CD1c-positive myeloid dendritic cell (primary cell): ENCODE data around the gene TBX21.

Experiments
- DNase-seq: peaks from one replicate; pipeline ENCODE4 v3.0.0-alpha.2; 2016; ENCODE audit errors: extremely low spot score

Gene TBX21

GRCh38 chr17:47714773-47715396 lies 18.2 kb upstream of the TBX21 start:
- no peak for DNase-seq

- DNase-seq = no peak
Observed at GRCh38 chr17:47715669-47716325, 17.2 kb upstream of the TBX21 start.

GRCh38 chr17:47716375-47716774 lies 16.7 kb upstream of the TBX21 start:
- no peak for DNase-seq

- DNase-seq = no peak
Observed at GRCh38 chr17:47717261-47717697, 15.8 kb upstream of the TBX21 start.

- no peak for DNase-seq
Observed at GRCh38 chr17:47717979-47718621, 14.9 kb upstream of the TBX21 start.

GRCh38 chr17:47718634-47719405 lies 14.2 kb upstream of the TBX21 start:
- DNase-seq = no peak

GRCh38 chr17:47719411-47720152 lies 13.5 kb upstream of the TBX21 start:
- DNase-seq = no peak

- no peak for DNase-seq
Observed at GRCh38 chr17:47720196-47720595, 12.8 kb upstream of the TBX21 start.

GRCh38 chr17:47720754-47721533 lies 12.1 kb upstream of the TBX21 start:
- peak; percentile 65 for DNase-seq

GRCh38 chr17:47721725-47722124 lies 11.3 kb upstream of the TBX21 start:
- DNase-seq = no peak

GRCh38 chr17:47724705-47725104 lies 8.3 kb upstream of the TBX21 start:
- DNase-seq = no peak

GRCh38 chr17:47725446-47726111 lies 7.5 kb upstream of the TBX21 start:
- no peak for DNase-seq

- no peak for DNase-seq
Observed at GRCh38 chr17:47726796-47727703, 6.0 kb upstream of the TBX21 start.

- no peak for DNase-seq
Observed at GRCh38 chr17:47727704-47728036, 5.4 kb upstream of the TBX21 start.

- no peak for DNase-seq
Observed at GRCh38 chr17:47728214-47728877, 4.7 kb upstream of the TBX21 start.

GRCh38 chr17:47729476-47729875 lies 3.6 kb upstream of the TBX21 start:
- DNase-seq = no peak

GRCh38 chr17:47730681-47731080 lies 2.4 kb upstream of the TBX21 start:
- DNase-seq = no peak

GRCh38 chr17:47731396-47731795 lies 1.6 kb upstream of the TBX21 start:
- DNase-seq = no peak
